GM23338 (cell line): Measurements from ENCODE around the gene INPP4A. TPM values are rescaled to one million over a fixed set of nuclear protein-coding genes. Genes with fewer than 3 reads are reported as not detected.

Experiments used
- ATAC-seq: fragments of 200-7000 bp; cut with Tn5 transposase; 3 replicates; pipeline ENCODE4 v1.9.1; 2020
- DNase-seq: peaks from one replicate; pipeline ENCODE4 v3.0.0-alpha.2; 2015; ENCODE audit warnings: low spot score
- H2AFZ ChIP-seq: fragments of 200-600 bp; sonication (generic); 2 replicates; pipeline ENCODE4 v1.8.0; 2016; ENCODE audit warnings: antibody characterized with exemption, mild to moderate bottlenecking, moderate library complexity
- H3F3A ChIP-seq: fragments of 200-600 bp; sonication (generic); replicated peaks from 2 replicates; pipeline ENCODE4 v1.8.0; 2017; ENCODE audit warnings: antibody characterized with exemption, mixed run types, low read depth
- H3K27ac ChIP-seq: fragments of 200-600 bp; sonication (generic); 2 replicates; pipeline ENCODE4 v1.6.1; 2016; ENCODE audit warnings: low read depth
- H3K27me3 ChIP-seq: fragments of 200-600 bp; sonication (generic); 2 replicates; pipeline ENCODE4 v1.8.0; 2016; ENCODE audit warnings: mild to moderate bottlenecking, mixed run types, moderate library complexity; ENCODE audit not compliant: insufficient read depth
- H3K36me3 ChIP-seq: fragments of 200-600 bp; sonication (generic); 2 replicates; pipeline ENCODE4 v1.8.0; 2016; ENCODE audit warnings: mild to moderate bottlenecking; ENCODE audit not compliant: insufficient read depth
- H3K4me1 ChIP-seq: fragments of 200-600 bp; sonication (generic); 2 replicates; pipeline ENCODE4 v1.8.0; 2016; ENCODE audit warnings: mild to moderate bottlenecking, moderate library complexity; ENCODE audit not compliant: insufficient read depth
- H3K4me2 ChIP-seq: fragments of 200-600 bp; sonication (generic); 2 replicates; pipeline ENCODE4 v1.7.1; 2017; ENCODE audit warnings: mixed run types
- H3K4me3 ChIP-seq: fragments of 200-600 bp; sonication (generic); 2 replicates; pipeline ENCODE4 v1.6.1; 2016; ENCODE audit warnings: mixed run types
- H3K79me2 ChIP-seq: fragments of 200-600 bp; sonication (generic); replicated peaks from 2 replicates; pipeline ENCODE4 v1.8.0; 2017; ENCODE audit warnings: mild to moderate bottlenecking; ENCODE audit not compliant: insufficient read depth
- H3K9me2 ChIP-seq: fragments of 200-600 bp; sonication (generic); 2 replicates; pipeline ENCODE4 v1.8.0; 2017; ENCODE audit not compliant: insufficient read depth
- H4K20me1 ChIP-seq: fragments of 200-600 bp; sonication (generic); replicated peaks from 2 replicates; pipeline ENCODE4 v1.8.0; 2017; ENCODE audit warnings: mild to moderate bottlenecking; ENCODE audit not compliant: insufficient read depth
- H3K27ac Mint-ChIP-seq: 2 replicates; pipeline ENCODE4 v1.8.0; 2020; ENCODE audit warnings: inconsistent platforms, mild to moderate bottlenecking, moderate library complexity, mixed read lengths
- H3K27me3 Mint-ChIP-seq: 3 replicates; pipeline ENCODE4 v1.8.0; 2022; ENCODE audit warnings: low read depth, mild to moderate bottlenecking, moderate library complexity, mixed read lengths, inconsistent platforms; ENCODE audit not compliant: insufficient read depth, poor library complexity
- H3K36me3 Mint-ChIP-seq: 3 replicates; pipeline ENCODE4 v1.8.0; 2021; ENCODE audit warnings: low read depth, mild to moderate bottlenecking, inconsistent platforms, moderate library complexity, mixed read lengths
- H3K4me1 Mint-ChIP-seq: 3 replicates; pipeline ENCODE4 v1.8.0; 2020; ENCODE audit warnings: mild to moderate bottlenecking, inconsistent platforms, mixed read lengths
- H3K4me3 Mint-ChIP-seq: 3 replicates; pipeline ENCODE4 v1.8.0; 2021; ENCODE audit warnings: moderate library complexity, mild to moderate bottlenecking, inconsistent platforms, mixed read lengths
- H3K9me3 Mint-ChIP-seq: 3 replicates; pipeline ENCODE4 v1.8.0; 2020; ENCODE audit warnings: moderate library complexity, mild to moderate bottlenecking, inconsistent platforms, mixed read lengths
- CREB1 ChIP-seq: fragments of 250-450 bp; sonication (Bioruptor Pico); IDR thresholded peaks from 2 replicates; pipeline ENCODE4 v1.5.0; 2020; ENCODE audit warnings: low read depth, mild to moderate bottlenecking, moderate library complexity
- CTCF ChIP-seq, 2 experiments: fragments of 200-600 bp in 1 of 2; sonication (generic) in 1 of 2; conservative IDR thresholded peaks; 2 replicates each; pipeline versions ENCODE4 v1.5.1 to v1.6.1; 2016 to 2017; ENCODE audit warnings: antibody characterized with exemption in 2 of 2, low read depth in 2 of 2, mild to moderate bottlenecking in 2 of 2, moderate library complexity in 1 of 2
- ETS1 ChIP-seq: IDR thresholded peaks from 2 replicates; pipeline ENCODE4 v1.6.1; 2016; ENCODE audit warnings: antibody characterized with exemption
- EZH2 ChIP-seq: fragments of 200-600 bp; sonication (generic); IDR thresholded peaks from one replicate; pipeline ENCODE4 v1.8.0; 2017; ENCODE audit warnings: antibody characterized with exemption, mild to moderate bottlenecking, low read depth; ENCODE audit not compliant: unreplicated experiment
- EZH2phosphoT487 ChIP-seq: fragments of 200-600 bp; sonication (generic); IDR thresholded peaks from one replicate; pipeline ENCODE4 v1.8.1; 2018; ENCODE audit warnings: antibody characterized with exemption; ENCODE audit not compliant: unreplicated experiment
- JUNB ChIP-seq: IDR thresholded peaks from one replicate; pipeline ENCODE4 v1.6.1; 2016; ENCODE audit warnings: antibody characterized with exemption; ENCODE audit not compliant: unreplicated experiment
- NANOG ChIP-seq: IDR thresholded peaks from 2 replicates; pipeline ENCODE4 v1.6.1; 2016; ENCODE audit warnings: antibody characterized with exemption, borderline replicate concordance
- POLR2AphosphoS5 ChIP-seq: IDR thresholded peaks from 2 replicates; pipeline ENCODE4 v1.6.1; 2016; ENCODE audit warnings: antibody characterized with exemption, low read depth
- REST ChIP-seq: IDR thresholded peaks from one replicate; pipeline ENCODE4 v1.6.1; 2018; ENCODE audit warnings: antibody characterized with exemption; ENCODE audit not compliant: unreplicated experiment
- STAT1 ChIP-seq: IDR thresholded peaks from one replicate; pipeline ENCODE4 v1.6.1; 2016; ENCODE audit warnings: antibody characterized with exemption; ENCODE audit not compliant: unreplicated experiment
- ZNF114 ChIP-seq: fragments of 250-450 bp; sonication (Bioruptor Pico); IDR thresholded peaks from 2 replicates; pipeline ENCODE4 v1.5.0; 2020; ENCODE audit warnings: mild to moderate bottlenecking, moderate library complexity
- ZNF331 ChIP-seq: fragments of 250-450 bp; sonication (Bioruptor Pico); IDR thresholded peaks from 2 replicates; pipeline ENCODE4 v1.5.0; 2020; ENCODE audit warnings: low read depth, mild to moderate bottlenecking, moderate library complexity
- ZNF462 ChIP-seq: fragments of 250-450 bp; sonication (Bioruptor Pico); IDR thresholded peaks from 2 replicates; pipeline ENCODE4 v1.5.0; 2020; ENCODE audit warnings: mild to moderate bottlenecking, moderate library complexity
- polyA plus RNA-seq: library from polyadenylated mRNA; unstranded; fragments of >200 nt; fragmentation: Nextera tagmentation; extraction: Ambion mirVana; gene quantifications from 2 replicates; pipeline ENCODE4 v1.2.1, GENCODE V29; 2016
- total RNA-seq: library from RNA; depleted of rRNA; stranded (reverse); fragments of >200 nt; shearing (Covaris generic); gene quantifications from 2 replicates; pipeline ENCODE4 v1.2.3, GENCODE V29; 2014

The INPP4A gene
- total and polyA plus RNA-seq, 2 experiments from 2014 or later = 8.5 to 36.9 TPM

- Mint-ChIP-seq H3K9me3 (peaks cover 73% of the 10 kb centered on the region), H3K4me3 (no peak overlapping the region), H3K36me3 (peaks cover 63% of the 10 kb centered on the region), H3K4me1 (peaks cover 14% of the 10 kb centered on the region), H3K27me3 (peaks cover 10% of the 10 kb centered on the region), H3K27ac (no peak overlapping the region)
- Histone ChIP-seq H3K79me2 (no peaks in the 10 kb centered on the region), H3K4me2 (no peak overlapping the region), H3K27ac (no peak overlapping the region), H3F3A (no peaks in the 10 kb centered on the region; the same call in 1 of the 2 replicates), H3K36me3 (peaks cover 5% of the 10 kb centered on the region; the same call in 1 of the 2 replicates), H3K9me2 (no peaks in the 10 kb centered on the region), H4K20me1 (no peaks in the 10 kb centered on the region), H3K4me1 (peaks cover 8% of the 10 kb centered on the region; the same call in 1 of the 2 replicates), H3K27me3 (no peaks in the 10 kb centered on the region), H2AFZ (no peak overlapping the region), H3K4me3 (no peak overlapping the region)
- TF ChIP-seq EZH2 (no peak), POLR2AphosphoS5 (no peak), STAT1 (no peak), ZNF331 (CRISPR knock-in tag) (no peak), JUNB (no peak), NANOG (no peak), ZNF114 (no peak), ETS1 (no peak), EZH2phosphoT487 (no peak), CREB1 (no peak), CTCF (conservative IDR thresholded peaks at IDR 0.05; ENCODE audit: low read depth in 2 of 2) (no peak), REST (no peak), ZNF462 (CRISPR knock-in tag) (no peak)
- ATAC-seq (no peak), DNase-seq (no peak)
Measured at GRCh38 chr2:98433363-98433964, 11.2 kb upstream of the INPP4A start.
